HG03442 (cell line): Measurements from ENCODE around the gene ARMC6.

Experiments
- ATAC-seq: cut with Tn5 transposase; IDR thresholded peaks from one replicate; pipeline ENCODE4 v1.9.1; 2021; ENCODE audit warnings: mild to moderate bottlenecking, moderate library complexity; ENCODE audit not compliant: unreplicated experiment

The ARMC6 gene

DNA sequence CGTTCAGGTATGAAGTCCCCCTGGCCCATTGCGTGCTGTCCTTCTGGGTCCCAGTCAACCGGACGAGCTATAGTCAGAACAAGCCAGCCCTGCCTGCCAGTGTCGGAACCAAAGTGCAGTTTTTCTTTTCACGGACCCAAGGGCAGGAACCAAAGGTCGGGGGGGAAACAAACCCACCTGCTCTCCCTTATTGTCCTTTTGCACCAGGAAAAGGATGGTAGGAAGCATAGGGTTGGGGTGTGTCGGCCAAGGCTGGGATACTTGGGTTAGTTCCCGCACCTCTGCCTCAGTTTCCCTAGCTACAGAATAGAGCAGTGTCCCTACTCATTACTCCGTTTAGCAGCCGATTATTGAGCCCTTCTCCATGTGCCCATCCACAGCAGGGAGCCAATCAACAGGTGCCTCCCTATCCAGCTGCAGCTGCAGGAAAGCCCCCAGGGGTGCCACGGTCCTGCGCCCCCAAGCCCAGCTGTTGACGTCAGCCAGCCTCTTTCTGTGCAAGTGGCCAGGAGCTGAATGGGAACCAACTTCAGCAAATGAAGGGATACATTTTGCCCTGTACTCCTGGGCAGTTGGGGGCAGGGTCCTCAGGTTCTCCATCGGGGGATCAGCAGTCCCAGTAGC lies 21.0 kb downstream of the ARMC6 start:
- no peak for ATAC-seq

DNA sequence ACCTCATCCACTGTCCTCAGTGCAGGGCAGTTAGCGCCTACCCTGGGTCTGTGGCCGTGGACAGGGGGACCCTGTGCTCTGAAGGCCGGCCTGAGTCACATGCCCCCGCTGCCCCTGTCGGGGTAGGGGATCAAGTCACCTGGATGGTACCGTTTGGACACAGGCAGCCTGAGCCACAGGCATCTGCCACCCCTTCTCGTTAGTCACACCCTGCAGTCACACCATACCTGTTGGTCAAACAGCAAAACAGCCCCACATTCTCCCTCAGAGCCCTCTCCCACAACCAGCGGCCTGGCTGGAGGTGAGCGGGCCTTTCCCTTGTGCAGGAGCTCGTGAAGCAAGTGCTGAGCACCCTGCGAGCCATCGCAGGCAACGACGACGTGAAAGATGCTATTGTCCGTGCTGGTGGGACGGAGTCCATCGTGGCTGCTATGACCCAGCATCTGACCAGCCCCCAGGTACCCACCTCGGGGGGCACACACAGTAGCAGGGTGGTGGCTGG lies 21.6 kb downstream of the ARMC6 start:
- ATAC-seq, result no peak

DNA sequence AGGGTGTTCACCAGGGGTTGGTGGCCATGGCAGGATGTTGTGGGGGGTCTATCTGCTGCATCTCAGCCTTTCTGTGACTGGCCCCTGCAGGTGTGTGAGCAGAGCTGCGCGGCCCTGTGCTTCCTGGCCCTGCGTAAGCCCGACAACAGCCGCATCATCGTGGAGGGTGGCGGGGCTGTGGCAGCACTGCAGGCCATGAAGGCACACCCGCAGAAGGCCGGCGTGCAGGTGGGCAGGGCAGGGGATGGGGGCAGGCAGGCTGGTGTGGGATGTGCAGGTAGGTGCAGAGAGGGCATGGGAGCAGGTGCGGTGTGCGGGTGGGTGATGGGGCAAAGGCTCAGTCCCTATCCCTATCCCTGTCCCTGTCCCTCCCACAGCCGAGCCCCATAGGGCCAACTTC lies 22.3 kb downstream of the ARMC6 start:
- no peak for ATAC-seq

DNA sequence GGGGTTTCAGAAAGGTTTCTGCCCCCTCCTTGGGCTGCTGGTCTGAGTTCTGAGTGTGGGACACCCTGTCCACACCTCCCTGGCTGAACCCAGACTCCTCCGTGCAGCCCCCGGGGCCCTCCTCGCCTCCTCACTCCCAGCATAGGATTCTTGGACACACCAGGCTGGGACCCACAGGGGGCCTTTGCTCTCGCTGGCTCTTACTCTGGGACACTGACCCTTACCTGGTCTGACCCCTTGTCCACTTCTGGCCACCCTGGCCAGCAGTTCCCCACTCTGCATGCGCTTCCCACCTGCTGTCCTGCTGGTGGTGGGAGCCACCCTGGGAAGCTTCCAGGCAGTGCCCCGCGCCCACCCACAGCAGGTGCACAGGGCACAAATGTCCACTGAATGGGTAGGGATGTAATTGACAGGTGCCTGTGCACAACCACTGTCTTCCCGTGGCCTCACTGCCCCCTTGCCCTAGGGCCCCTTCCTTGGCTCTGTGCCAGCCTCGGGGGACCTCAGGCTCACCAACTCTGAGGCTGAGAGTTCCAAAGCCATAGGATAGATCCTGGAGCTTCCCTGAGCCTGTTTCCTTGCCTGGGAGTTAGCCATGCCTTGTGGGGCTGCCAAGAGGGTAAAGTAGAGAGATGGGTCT lies 23.4 kb downstream of the ARMC6 start:
- no peak for ATAC-seq

DNA sequence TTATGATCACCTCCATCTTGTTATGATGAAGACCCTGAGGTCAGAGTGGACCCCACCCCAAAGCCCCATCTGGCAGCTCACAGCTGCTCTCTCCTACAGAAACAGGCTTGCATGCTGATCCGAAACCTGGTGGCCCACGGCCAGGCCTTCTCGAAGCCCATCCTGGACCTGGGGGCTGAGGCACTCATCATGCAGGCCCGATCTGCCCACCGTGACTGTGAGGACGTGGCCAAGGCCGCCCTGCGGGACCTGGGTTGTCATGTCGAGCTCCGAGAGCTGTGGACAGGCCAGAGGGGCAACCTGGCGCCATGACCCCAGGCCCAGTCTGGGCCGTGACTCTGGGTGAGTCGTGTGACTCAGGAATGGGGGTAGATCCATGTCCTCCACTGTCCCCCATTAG lies 23.9 kb downstream of the ARMC6 start:
- ATAC-seq, result no peak

DNA sequence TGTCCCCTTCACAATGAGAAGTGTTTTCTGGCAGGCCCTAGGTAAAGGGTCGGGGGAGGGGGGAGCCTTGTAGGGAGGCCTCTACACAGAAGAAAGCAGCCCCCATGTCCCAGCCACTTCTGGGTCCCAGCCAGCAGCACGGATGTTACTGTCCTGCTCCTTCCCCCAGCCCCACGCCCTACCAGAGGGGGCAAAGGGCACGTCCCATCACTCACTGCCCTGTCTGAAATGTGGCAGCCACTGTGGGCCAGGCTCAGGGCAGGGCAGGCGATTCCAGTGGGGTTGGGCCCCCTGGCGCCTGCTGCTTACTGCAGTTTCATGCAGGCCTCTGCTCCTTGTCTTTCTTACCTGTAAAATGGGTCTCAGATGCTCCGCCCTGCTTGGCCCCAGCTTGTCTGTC lies 24.3 kb downstream of the ARMC6 start:
- no peak for ATAC-seq

DNA sequence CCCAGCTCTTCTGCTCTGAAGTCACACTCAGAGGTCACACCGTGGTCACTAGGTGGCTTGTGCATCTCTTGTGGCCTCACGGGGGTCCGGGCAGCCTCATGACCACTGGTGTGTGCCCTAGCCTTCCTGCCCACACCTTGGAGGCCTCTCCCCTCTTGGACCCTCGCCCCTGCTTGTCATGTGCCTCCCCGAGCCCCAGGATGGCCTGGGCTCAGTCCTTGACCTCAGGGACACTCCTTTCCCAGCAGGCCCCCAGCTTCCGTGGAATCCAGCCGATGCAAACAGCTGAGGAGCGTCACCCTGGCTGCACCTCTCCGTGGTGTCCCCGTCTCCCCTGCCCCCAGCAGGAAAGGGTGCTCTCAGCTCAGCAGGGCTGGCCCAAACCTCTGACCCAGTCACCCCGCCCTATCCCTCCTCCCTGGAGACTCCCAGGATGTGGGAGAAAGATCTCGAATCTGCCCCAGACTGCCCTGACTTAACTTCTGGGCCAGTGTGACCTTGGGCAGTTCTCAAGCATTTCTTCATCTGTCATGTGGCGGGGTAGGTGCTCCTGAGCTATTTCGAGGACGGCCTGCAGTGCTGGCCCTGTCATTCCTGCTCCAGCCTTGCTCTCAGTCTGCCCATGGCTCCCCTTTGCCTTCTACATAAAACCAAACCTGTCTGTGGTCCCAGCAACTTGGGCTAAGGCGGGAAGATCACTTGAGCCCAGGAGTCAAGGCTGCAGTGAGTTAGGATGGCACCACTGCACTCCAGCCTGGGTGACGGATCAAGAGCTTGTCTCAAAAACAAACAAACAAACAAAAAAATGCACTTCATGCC lies 25.8 kb downstream of the ARMC6 start:
- no peak for ATAC-seq

DNA sequence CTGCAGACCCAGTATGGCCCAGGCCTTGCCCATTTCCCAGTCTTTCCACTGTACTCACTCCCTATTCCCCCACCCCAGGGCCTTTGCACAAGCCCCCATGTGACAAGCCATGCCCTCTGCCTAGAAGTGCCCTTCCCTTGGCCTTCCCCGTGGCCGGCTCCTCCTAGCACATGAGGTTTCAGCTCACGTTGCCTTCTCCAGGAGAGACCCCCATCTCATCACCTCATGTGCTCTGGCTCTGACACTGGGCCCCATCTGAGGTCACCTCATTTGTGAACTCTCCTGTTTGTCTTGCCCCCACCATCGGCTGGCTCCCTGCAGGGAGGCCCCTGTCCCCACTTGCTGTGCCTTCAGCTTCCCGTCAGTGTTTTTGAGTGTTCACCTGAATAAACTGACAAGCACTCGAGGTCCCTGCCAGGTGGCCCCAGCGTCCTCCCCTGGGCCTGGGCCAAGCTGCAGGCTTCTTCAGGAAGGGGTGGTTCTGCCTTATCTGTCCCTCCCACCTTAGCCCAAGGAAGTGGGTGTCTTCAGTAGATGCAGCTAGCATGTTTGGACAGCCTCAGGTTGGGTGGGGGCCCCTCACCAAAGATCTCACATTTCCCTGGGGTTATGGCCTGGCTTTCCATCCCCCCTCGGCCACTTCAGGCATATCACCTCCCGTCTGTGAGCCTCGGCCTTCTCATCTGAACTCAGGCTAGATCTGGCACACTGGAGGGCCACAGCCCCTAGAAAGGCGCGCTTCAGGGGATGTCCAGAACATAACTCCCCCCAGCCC lies 26.6 kb downstream of the ARMC6 start:
- no peak for ATAC-seq

DNA sequence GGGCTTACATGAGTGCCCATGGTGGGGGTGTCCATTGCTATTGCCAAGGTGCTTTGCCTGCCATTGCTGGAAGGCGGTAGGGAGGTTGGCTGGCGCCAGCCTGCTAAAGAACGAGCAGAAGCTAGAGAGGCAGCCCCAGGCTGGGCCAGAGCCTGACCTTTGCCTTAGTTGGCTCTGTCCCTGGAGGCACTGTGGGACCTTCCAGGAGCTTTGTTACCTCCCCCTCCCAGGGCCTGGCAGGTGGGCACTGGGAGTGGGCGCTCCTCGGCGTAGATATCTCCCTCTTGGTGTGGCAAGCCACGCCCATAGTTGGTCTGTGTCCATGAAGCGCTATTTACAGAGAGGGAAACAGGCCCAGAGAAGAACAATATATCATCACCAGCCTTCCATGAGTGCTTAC lies 28.1 kb downstream of the ARMC6 start:
- no peak for ATAC-seq

DNA sequence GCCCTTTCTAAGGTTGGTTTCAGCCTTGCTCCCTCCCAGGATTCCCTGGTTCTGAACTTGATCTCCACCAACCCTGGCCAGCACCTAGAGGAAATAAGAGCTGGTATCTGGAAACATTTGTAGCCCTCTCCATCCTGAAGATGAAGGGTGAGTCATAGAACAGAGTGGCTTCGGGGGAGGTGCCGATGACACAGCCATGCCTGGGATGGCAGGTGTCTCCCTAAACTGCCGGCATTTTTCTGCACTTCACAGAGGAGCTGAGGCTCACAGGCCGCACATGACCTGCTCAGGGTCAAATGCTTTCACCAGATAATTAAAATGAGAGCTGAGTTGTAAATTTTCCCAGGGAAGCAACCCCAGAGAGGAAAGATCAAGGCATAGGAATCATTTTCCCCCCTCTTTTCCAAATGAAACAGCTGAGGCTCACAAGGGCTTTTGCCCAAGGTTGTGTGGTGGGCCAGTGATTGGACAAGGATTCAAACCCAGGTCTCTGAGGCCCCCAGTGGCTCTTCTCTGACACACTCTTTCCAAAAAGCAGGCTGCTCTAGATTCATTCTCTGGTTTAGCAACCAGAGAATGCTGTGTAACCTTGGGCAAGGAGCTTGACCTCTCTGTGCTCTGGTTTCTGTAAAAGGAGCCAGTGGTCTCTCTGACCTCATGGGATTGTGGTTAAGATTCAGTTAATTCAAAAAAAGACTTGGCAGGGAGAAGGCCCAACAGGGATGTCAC lies 29.2 kb downstream of the ARMC6 start:
- ATAC-seq, result no peak

DNA sequence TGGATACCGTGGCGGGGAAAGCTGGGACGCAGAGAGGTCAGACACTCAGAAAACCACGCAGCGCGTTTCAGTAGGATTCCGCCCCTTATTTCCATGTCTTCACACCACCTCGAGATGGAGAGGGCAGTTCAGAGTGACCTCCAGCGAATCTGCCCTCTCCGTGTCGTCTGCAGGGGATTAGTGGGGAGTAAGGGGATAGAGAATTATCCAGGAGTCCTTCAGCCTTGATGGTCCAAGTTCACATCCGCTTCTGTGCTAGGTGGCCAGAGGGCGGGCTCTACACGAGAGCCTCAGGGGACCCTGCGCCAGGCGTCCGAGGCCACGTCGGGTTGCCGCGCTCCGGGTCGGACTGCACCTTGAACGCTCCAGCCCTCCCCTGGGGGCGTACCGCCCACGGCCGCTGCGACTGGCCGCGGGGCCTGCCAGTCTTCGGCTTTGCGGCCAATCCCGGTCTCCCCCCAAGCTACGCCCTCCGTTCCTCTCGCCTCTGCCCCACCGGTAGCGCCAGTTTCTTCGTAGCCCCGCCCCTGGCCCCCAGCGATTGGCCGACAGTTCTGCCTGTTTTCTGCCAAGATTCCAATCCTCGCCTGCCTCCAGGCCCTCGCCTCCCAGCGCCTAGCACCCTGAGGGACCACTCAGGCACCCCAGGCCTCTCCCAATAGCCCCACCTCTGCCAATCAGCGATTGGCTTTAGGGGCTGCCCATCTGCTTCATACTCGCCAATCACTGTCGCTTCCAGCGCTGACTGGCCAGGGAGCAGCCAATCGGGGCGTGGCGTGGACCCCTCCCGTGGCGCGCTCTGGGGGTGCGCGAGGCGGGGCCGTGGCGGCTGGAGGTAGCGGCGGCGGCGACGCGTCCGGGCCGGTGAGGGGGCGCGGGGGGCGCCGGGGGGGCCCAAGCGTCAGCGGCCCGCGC lies 30.0 kb downstream of the ARMC6 start, which contains the start of gene SLC25A42:
SLC25A42 (plus strand) TSS at position 812 of the 915 bp plus-strand sequence. CDS start 32,131 bp downstream, outside the sequence.
- ATAC-seq, result peak; percentile 92

DNA sequence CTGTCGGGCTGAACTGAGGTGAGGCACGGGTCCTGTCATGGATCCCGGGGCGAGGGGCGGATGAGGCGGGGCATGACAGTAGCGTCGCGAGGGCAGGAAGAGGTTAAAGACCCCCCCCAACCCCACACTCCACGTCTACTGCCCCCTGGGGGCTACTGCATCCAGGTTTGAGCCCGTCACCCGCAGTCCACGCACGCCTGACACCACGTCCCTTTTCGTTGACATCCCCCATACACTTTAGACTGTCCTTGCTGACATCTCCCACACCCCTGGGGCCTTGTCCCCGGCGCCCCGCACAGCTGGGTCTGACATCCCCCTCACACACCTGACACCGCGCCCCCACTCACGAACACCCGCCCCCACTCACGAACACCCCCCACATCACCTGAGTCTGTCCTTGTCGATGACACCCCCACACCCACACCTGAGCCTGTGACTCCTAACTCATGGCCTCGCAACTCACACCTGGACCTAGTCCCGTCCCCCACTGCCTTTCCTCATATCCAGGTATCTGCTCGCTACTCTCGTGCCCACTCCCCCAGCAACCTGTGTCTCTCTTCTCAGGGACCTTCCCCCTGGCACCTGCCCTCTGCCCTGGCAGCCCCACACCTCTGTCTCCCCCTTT lies 30.8 kb downstream of the ARMC6 start:
- ATAC-seq, result no peak

DNA sequence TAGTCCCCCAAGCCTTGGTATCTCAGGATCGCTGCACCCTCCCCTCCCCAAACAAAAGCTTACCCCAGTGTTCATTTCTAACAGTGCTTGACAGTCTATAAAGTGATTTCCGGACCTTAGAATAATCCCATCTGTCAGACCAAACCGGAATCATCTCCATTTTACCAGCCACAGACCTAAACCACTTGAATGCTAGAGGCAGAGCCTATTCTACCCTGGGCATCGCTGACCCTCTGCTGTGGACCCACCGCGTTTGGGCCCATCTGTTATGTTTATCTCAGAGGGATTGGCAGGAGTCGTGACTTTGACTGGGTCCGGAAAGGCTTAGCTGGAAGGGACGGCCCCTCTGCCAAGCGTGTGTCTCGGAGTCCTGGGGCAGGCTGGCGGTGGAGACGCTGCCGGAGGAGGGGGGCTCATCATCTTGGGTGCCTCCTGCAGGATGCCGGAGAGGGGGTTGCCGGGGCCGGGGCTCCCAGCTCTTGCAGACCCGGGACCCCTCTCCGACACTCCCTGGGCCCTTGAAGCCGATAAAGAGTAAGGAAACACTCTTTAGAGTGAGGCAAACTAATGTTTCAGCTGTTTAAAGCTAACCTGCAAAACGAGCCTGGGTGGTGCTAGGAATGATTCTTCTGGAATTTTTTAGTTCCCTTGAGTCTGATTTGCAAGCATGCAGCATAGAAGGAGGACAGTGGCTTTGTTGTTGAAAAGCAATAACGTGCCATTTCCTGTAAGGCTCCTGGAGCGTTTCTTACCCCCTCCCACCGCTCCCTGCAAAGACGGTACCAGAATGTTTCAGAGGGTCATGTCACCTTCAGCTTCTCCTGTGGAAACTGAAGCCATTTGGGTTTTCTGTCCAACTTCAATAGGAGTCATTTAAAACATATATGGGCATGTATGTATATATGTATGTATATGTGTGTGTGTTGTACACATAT lies 31.7 kb downstream of the ARMC6 start:
- ATAC-seq, result no peak

DNA sequence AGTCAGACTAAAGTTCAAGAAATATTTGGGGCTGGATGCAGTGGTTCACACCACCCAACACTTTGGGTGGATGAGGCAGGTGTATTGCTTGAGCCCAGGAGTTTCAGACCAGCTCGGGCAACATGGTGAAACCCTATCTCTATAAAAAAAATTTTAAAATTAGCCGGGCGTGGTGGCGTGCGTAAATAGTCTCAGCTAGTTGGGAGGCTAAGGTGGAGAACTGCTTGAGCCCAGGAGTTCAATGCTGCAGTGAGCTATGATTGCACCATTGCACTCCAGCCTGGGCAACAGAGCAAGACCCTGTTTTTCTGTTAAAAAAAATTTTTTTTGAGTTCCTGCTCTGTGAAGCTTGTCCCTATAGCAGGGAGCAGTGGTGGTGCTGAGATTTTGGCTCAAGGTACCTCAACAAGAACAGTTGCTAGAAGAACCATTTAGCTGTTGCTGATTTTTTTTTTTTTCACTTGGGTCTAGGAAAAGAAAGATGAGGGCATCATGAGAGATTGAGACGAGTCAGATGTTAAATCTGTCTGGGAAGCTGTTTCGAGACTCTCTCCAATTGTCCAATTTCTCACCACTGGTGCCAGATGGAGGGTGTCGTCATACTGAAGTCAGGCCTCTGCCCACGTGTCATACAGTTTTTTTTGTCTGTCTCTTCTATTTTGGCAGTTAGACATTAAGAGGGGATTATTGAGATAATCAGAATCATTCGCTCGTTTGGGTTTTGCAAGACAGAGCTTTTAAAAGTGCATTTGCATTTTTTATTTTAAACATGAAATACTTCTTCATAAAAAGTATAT lies 34.1 kb downstream of the ARMC6 start:
- ATAC-seq, result no peak

DNA sequence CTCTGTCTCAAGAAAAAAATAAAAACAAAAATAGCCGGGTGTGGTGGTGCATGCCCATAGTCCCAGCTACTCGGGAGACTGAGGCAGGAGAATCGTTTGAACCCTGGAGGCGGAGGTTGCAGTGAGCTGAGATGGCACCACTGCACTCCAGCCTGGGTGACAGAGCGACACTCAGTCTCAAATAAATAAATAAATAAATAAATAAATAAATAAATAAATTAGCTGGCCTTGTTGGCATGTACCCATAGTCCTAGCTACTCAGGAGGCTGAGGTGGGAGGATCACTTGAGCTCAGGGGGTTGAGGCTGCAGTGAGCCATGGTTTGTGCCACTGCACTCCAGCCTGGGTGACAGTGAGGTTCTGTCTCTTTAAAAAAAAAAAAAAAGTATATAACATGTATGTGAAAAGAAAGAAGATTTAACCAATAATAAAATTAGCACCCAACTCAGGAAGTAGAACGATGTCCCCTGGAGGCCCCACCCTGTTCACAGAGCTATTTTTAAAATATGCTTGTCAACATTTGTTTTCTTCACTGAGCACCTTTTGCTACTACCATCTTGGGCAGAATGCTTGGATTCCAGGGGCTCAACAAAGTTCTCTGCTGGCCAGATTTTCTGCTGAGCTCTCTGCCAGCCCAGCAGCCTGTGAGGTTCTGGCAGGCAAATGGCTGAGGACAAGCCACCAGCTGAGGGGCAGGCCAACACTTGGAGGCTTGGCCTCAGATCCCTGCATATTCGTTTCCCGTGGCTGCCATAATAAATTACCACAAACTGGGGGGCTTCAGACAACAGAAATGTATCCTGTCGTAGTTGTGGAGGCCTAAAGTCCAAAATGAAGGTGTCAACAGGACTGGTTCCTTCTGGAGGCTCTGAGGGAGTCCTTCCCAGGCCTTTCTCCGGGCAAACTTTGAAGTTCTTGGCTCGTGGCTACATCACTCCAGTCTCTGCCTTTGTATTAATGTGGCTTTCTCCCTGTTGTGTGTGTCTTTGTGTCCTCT lies 35.6 kb downstream of the ARMC6 start:
- no peak for ATAC-seq

DNA sequence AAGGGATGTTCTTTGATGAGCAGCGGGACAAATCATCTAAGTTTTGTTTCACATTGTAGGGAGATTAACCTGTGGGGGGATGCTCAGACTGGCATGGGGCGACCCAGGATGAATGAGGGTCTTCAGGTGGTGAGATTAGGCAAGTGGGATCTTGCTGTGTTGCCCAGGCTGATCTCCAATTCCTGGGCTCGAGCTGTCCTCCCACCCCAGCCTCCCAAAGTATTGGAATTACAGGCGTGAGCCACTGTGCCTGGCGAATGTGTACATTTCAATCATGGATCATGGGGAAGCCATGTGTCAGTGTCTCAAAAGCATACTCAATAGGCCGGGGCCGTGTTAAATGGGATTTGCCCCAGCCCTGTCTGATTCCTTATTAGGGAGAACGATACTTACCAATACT lies 38.5 kb downstream of the ARMC6 start:
- ATAC-seq, result no peak
